Vagina (tissue), 2 donors: ENCODE results near the gene POP7.

Experiments
- POLR2A ChIP-seq, 2 donors: fragments of 450-650 bp; IDR thresholded peaks; one replicate each; pipeline ENCODE4 v1.6.1; 2017; ENCODE audit warnings: antibody characterized with exemption in 2 of 2, mild to moderate bottlenecking in 2 of 2, moderate library complexity in 2 of 2
- POLR2AphosphoS5 ChIP-seq, 2 donors: sonication (generic); formaldehyde crosslinking; IDR thresholded peaks; one replicate each; pipeline ENCODE4 v1.9.0; 2017; ENCODE audit warnings: antibody characterized with exemption in 2 of 2, mild to moderate bottlenecking in 2 of 2, low read depth in 1 of 2; ENCODE audit not compliant: insufficient read depth in 1 of 2
- TF ChIP-seq, protein P1 (sequence below), 3 experiments: fragments of 450-650 bp in 2 of 3; fragments of 200-600 bp in 1 of 3; sonication (generic) in 1 of 3; IDR thresholded peaks; one replicate each; pipeline ENCODE4 v1.5.1; 2017 to 2019; ENCODE audit warnings: antibody characterized with exemption in 3 of 3, mild to moderate bottlenecking in 2 of 3, moderate library complexity in 2 of 3

DNA sequence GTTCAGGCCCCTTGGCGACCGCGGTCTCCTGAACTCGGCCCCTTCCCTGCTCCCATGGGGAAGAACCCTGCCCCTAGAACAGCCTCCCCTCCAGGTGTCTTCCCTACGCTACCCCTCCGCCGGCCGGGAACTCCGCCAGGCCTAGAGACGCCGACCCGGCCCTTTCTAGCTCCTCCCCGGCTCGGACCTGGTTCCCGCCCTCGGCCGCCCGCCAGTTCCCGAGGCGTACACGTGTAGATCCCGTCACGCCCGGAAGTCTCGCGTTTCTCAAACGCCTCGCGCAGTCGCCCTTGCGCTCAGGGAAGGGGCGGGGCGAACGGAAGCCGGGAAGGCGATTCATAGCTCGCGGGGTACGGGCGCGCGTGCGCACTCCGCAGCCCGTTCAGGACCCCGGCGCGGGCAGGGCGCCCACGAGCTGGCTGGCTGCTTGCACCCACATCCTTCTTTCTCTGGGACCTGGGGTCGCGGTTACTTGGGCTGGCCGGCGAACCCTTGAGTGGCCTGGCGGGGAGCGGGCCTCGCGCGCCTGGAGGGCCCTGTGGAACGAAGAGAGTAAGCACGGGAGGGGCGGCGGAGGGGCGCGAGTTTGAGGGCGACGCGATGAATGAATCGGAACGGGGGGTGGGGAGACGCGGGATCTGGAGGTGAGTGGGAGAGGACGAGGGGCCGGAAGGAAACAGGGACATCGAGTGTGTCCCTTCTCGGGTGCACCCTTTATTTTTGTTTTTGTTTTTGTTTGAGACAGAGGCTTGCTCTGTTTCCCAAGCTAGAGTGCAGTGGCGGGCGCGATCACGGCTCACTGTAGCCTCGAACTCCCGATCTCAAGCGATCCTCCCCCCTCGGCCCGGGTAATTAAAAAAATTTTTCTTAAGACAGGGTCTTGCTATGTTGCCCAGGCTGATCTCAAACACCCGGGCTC is at the start of gene POP7:
- TF ChIP-seq, protein P1, sequence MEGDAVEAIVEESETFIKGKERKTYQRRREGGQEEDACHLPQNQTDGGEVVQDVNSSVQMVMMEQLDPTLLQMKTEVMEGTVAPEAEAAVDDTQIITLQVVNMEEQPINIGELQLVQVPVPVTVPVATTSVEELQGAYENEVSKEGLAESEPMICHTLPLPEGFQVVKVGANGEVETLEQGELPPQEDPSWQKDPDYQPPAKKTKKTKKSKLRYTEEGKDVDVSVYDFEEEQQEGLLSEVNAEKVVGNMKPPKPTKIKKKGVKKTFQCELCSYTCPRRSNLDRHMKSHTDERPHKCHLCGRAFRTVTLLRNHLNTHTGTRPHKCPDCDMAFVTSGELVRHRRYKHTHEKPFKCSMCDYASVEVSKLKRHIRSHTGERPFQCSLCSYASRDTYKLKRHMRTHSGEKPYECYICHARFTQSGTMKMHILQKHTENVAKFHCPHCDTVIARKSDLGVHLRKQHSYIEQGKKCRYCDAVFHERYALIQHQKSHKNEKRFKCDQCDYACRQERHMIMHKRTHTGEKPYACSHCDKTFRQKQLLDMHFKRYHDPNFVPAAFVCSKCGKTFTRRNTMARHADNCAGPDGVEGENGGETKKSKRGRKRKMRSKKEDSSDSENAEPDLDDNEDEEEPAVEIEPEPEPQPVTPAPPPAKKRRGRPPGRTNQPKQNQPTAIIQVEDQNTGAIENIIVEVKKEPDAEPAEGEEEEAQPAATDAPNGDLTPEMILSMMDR (IDR thresholded peaks at IDR 0.05) = no peak
- peak in 1 of 2 donors; percentile 23 for TF ChIP-seq POLR2A (IDR thresholded peaks at IDR 0.05)
- TF ChIP-seq POLR2AphosphoS5 (IDR thresholded peaks at IDR 0.05; ENCODE audit: insufficient read depth in 1 of 2, low read depth in 1 of 2) = peak; percentile 92 to 97
